CD4-positive, alpha-beta T cell treated with Interleukin-2 at 100 ng/mL for 4 hours (primary cell): ENCODE measurements around the gene PRKCE.

Experiments used
- DNase-seq: peaks from one replicate; pipeline ENCODE4 v3.0.0-alpha.2; 2020; ENCODE audit warnings: low spot score

PRKCE gene

GRCh38 chr2:46147626-46148368 lies 496.3 kb downstream of the PRKCE start:
- no peak for DNase-seq

DNA sequence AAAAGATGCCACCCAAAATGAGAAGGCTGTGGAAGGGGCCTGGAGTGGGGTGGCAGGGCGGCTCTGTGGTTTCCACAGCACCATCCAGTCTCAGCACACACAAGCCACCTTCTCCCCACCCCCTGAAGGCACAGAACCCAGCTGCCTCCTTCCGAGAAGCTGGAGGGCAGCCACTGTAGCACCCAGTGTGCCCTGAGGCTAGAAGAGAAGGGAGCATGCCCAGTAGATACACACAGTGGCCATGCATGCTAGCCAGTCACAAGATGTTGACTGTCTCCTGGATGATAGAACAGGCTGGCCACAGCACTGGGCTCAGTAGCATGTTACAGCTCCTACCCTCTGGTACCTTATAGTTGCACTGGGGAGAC lies 496.9 kb downstream of the PRKCE start:
- DNase-seq: no peak

DNA sequence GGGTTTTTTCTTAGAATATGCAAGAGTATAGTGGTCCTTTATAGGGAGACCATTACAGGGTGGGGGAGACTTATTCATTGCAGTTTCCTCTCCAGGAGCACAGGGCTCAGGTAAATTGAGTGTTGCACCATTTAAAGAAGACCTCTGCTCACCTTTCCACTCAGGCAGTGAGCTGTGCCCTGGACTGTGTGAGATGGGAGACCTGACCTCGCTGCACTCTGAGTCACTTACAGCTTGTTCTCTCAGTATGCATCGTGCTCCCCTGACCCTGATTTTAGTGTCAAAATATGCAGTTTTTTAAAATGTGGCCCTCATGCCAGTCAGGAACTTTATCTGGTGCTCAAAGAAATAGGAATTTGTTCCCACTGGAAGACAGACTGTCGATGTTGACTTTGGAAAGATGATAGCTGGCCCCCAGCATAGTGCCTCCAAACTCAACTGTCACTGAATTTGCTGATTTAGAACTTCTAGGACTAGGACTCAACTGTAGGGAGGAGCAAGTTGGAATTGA lies 499.0 kb downstream of the PRKCE start:
- no peak for DNase-seq

GRCh38 chr2:46151577-46151976 lies 500.1 kb downstream of the PRKCE start:
- DNase-seq: no peak

GRCh38 chr2:46153996-46154753 lies 502.7 kb downstream of the PRKCE start:
- DNase-seq: no peak

GRCh38 chr2:46157072-46157965 lies 505.8 kb downstream of the PRKCE start:
- DNase-seq: no peak

GRCh38 chr2:46157966-46158310 lies 506.5 kb downstream of the PRKCE start:
- DNase-seq: no peak

GRCh38 chr2:46158661-46159060 lies 507.2 kb downstream of the PRKCE start:
- DNase-seq: no peak

GRCh38 chr2:46160326-46160725 lies 508.9 kb downstream of the PRKCE start:
- no peak for DNase-seq

DNA sequence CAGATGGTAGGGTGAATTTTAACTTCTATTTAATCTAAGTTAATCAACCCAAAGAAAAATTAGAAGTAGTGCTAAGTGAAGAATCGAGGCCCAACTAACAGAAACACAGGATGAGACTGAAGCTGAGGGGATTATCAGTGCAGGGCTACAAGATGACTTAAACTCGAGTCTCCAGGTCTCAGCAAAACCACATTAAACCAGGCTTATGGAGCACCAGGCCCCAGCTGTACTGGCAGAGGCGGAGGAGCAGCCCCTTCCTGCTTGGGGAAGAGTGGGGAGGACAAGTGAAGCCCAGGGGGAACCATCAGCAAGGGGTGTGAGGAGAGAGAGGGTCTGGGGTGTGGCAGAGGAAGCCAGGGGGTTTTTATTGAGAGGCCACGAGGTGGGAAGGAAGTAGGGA lies 509.8 kb downstream of the PRKCE start:
- no peak for DNase-seq

DNA sequence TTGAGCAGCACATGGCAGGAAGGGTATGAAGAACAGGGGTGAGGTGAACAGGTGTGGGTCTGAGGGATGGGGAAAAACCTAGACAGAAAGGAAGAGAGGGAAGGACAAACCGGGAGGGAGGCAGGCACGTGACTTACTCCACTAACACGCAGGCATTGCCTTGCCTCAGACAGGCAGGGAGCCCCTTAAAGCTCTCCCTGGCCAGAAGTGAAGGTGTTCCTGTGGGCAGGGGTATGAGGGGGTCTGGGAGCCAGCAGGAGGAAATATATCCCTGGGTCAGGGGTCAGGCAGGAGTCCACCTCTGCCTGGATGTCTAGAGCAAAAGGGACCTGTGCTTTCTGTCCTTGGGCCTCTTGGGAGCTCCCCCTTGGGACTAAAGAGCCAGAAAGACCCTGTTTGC lies 510.4 kb downstream of the PRKCE start:
- DNase-seq: no peak

- no peak for DNase-seq
Observed at GRCh38 chr2:46162329-46163097, 511.0 kb downstream of the PRKCE start.

DNA sequence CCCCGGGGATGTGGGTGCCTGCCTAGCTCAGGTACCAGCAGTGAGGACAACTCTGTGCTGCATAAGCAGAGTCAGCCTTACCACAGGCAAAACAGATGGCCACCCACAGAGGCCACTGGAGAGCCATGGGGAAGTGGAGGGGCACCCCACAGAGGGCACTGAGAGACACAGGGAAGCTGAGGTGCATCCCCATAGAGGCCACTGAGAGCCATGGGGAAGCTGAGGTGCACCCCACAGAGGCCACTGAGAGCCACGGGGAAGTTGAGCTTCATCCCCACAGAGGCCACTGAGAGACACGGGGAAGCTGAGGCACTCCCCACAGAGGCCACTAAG lies 511.6 kb downstream of the PRKCE start:
- DNase-seq: no peak

- DNase-seq: no peak
Observed at GRCh38 chr2:46163804-46164528, 512.5 kb downstream of the PRKCE start.

- DNase-seq: no peak
Observed at GRCh38 chr2:46164529-46165301, 513.2 kb downstream of the PRKCE start.

DNA sequence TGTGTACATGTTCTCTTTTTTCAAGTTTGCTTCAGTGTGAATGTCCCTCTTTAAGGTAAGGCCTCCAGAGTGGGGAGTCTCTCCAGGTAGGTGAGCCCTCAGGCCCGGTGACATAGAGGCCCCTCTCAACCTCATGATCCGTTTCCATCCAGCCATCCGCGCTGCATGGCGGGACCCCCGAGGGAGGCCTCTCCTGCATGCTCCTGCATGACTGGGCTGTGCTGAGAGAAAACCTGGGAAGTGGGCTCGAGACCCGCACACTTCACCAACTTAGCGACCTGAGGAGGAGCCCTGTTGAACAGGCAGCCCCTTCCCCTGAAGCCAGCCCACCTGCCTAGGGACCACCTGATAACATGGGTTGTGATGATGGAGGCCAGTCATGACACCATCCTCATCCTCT lies 514.4 kb downstream of the PRKCE start:
- DNase-seq: no peak

DNA sequence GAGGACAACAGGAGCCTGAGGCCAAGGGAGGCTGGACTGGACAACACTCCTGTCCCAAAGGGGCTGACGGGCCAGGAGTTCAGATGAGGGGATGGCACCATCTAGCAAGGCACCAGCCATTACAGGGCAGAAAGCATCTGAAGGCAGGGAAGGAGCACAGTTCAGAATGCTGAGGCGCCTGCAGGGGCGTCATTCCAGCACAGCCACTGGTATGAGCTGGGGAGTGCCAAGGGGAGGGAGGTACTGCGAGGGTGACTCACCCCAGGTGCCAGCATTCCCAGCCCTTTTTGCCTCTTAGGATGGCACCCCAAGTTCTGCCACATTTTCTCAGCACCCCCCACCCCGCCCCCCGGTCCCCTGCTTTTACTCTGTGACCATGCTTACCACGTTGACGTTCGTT lies 515.9 kb downstream of the PRKCE start:
- no peak for DNase-seq

- DNase-seq: no peak
Observed at GRCh38 chr2:46167924-46168323, 516.4 kb downstream of the PRKCE start.

- DNase-seq: no peak
Observed at GRCh38 chr2:46169467-46169866, 518.0 kb downstream of the PRKCE start.

DNA sequence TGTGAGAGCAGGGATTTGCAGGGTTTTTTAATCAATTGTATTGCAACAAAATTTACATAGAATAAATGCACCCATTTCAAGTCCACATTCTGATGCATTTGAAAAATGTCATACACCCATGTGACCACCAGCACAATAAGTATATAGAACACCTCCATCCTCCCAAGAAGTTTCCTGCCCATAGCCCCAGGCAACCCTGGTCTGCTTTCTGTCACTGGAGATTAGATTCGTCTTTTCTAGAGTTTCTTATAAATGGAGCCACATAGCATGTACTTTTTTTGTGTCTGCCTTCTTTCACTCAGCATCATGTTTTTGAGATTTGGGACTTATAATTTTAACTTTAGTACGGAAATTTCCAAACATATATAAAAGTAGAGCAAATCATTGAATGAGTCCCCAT lies 518.6 kb downstream of the PRKCE start:
- DNase-seq: no peak
